ENCODE results near the gene NDUFB8.

Gene NDUFB8

DNA sequence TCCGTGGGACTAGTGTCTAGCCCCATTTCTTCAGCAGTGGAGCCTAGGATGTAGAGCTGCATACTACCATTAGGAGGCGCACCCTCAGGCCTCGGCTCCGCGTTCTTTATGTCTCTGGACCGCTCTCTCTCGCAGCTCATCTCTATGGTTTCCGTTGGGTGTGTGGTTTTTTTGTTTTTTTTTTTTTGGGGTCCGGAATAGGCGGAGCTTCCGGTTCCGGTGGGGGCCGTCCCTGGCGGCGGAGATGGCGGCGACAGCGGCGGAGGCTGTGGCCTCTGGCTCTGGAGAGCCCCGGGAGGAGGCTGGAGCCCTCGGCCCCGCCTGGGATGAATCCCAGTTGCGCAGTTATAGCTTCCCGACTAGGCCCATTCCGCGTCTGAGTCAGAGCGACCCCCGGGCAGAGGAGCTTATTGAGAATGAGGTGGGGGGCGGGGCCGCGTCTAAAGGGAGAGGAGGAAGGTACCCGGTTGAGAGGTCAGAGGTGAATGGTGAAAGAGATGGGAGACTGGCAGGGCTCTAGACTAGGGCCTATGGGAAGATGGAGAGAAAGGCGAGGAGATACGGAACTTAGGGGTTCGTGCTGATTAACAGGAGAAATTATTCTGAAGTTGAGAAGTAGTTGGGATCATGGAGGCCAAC is 6.2 kb upstream of the NDUFB8 start, which contains the start of gene HIF1AN:
TSS of gene HIF1AN (plus strand) at position 229 of the 639 bp plus-strand sequence. CDS start at position 245, 16 bp downstream.
- peak; percentile 97 for DNase-seq (ENCODE audit: low spot score)

DNA sequence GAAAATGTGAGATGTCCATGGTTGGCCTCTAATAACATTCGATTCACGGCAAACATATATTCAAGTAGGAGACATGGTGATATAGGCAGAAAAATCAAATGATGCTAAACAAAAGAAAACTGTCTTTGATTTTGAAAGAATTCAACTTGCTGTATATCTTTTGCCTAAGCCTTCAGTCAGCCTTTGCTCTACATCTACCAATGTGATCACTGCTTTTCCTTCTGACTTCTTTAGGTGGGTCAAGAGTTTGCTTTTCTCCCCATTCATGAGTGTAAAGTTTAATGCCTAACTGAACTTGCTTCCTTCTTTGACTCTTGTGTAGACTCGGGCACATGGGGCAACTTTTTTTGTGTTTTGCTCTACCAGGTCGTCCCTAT is 5.7 kb upstream of the NDUFB8 start:
- no peak for DNase-seq (ENCODE audit: low spot score)

GRCh38 chr10:100534726-100535125 is 5.1 kb upstream of the NDUFB8 start:
- DNase-seq (ENCODE audit: low spot score): no peak

DNA sequence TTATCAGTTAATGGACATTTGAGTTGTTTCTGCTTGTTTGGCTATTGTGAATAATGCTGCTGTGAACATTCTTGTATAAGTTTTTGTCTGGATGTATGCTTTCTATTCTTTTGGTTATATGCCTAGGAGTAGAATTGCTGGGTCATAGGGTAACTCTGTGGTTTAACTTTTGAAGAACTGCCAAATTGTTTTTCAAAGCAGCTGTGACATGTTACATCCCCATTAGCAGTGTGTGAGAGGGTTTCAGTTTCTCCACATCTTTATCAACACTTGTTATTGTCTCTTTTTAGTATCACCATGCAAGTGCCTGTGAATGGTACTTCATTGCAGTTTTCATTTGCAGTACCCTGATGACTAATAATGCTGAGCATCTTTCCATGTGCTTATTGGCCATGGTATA is 2.1 kb upstream of the NDUFB8 start:
- no peak for DNase-seq (ENCODE audit: low spot score)

DNA sequence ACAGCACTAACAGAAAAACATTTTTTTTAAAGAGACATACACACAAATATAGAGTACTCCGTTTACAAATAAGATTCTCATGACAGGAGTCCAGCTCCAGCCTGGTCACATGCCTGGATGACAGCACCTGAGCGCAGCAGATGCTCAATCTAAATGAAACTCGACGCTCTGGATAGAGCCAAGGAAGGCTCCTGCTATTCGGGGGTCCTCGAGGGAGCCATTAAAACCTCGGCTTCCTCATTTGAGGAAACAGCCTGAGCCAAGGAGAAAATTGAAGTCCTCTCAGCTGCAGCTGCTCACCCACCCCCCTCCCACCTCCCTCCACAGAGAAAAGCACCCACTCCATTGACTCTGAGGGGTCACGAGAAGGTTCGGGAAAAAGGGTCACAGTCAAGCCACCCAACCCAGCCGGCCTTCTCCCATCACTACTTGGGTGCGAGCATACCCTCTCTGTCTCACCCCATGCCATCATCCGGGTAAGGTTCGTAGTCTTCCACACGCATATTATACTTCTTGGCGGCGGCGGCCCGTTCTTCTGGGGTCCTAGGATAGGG is 673 bp downstream of the NDUFB8 start:
- peak; percentile 55 for DNase-seq (ENCODE audit: low spot score)

DNA sequence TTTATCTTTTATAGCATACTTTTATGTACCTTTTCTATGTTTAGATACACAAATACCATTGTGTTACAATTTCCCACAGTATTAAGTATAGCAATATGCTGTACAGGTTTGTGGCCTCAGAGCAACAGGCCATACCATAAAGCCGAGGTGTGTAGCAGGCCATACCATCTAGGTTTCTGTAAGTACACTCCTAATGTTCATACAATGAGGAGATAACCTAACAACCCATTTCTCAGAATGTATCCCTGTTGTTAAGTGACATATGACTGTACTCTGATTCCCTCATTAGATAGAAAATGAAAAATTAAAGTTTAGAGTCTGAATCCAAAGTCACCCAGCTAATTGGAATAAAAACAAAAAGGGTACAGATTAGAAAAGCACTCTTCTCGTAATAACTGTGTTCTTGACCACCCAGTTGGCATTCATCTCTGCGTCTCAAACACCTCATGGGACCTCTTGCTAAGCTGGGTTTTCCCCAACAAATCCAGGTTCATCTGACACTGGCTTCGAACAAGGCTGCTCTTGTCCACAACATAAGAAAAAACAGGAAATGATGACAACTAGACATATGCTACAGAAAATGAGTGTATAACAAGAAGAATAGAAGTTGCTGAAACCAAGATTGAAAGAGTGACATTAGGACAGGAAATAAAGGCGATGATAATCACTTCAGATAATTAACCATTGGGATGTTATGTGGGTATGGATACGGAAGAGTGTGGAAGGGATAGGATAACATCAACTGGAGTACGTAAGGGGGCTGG is 1.4 kb downstream of the NDUFB8 start:
- peak; percentile 34 for DNase-seq (ENCODE audit: low spot score)

DNA sequence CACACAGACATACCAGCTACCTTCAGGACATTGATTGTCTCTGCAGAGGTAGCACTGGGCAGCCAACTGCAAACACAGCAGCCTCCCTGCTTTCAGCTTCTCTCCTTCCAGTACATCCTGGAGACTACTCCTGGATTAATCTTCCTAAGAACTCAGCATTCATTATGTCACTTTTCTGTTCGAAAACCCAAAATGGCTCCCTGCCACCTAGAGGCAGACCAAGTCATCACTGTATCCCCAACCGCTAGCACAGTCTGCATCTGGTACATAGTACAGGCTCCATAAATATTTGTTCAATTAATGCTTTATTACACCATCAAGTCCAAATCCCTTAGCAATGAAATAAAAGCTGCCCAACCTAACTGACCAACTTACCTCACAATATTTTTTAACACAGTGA is 5.0 kb downstream of the NDUFB8 start:
- DNase-seq (ENCODE audit: low spot score): peak; percentile 25

- no peak for DNase-seq (ENCODE audit: low spot score)
These were observed 5.5 kb downstream of the NDUFB8 start for GRCh38 chr10:100524206-100524605.

DNA sequence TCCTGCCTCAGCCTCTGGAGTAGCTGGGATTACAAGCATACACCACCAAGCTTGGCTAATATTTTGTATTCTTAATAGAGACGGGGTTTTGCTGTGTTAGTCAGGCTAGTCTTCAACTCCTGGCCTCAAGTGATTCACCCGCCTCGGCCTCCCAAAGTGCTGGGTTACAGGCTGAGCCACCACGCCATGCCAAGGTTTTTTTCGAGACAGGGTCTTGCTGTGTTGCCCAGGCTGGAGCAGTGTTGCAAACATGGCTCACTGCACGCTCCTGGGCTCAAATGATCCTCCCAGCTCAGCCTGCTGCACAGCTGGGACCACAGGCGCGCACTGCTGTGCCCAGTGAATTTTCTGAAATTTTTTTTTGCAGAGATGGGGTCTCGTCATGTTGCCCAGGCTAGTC is 6.7 kb downstream of the NDUFB8 start:
- DNase-seq (ENCODE audit: low spot score): no peak

DNA sequence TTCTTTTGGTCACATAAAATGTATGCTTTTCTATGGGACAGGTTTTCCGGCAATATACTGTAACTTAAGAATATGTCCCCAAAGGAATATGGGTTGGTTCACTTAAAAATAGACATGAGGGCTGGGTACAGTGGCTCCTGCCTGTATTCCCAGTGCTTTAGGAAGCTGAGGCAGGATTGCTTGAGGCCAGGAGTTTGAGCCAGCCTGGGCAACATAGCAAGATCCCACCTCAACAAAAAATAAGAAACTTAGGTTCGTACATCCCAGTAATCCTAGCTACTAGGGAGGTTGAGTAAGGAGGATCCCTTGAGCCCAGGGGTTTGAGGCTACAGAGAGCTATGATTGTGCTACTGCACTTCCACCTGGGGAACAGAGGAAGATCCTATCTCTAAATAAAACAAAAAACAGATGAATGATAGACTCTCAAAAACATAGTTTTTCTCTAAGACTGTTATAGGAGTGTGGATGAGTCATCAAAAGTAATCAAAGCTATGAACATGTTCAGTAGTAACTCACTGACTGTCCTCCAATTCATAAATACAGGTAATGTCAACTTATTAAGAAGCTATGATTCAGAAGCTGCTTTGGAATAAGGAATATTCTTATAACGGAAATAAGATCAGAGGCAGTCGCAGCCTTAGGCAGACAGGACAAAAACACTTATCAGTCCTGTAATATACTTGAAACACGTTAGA is 7.4 kb downstream of the NDUFB8 start:
- DNase-seq (ENCODE audit: low spot score): no peak

- peak; percentile 30 for DNase-seq (ENCODE audit: low spot score)
These were observed 8.9 kb downstream of the NDUFB8 start for GRCh38 chr10:100520811-100521210.

- no peak for DNase-seq (ENCODE audit: low spot score)
These were observed 10.2 kb downstream of the NDUFB8 start, which contains the start of gene SEC31B for GRCh38 chr10:100519311-100520051. Gene SEC31B (minus strand): TSS chr10:100519861. CDS start chr10:100516952, 2,909 bp downstream.

DNA sequence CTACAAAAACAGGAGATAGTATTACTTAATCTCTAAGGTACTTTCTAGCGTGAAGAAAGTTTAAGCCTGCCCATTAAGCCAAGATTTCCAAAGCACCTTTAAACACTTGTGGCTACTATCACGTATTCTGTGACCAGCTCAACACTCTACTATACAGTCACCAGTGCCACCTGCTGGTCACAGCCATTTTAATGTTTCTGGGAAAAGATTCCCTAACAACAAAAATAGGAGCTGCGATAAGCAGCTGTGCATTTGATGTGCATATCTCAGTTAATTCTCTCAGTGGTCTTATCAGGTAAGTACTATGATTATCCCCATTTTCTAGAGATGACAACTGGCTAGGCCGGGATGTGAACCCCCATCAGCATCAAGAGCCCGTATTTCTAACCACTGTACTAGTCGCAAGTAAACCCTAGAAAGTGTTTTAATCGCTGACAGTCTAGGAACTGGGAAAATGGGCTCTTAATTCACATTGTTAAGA is 10.9 kb downstream of the NDUFB8 start:
- peak; percentile 70 for DNase-seq (ENCODE audit: low spot score)

- no peak for DNase-seq (ENCODE audit: low spot score)
These were observed 12.8 kb downstream of the NDUFB8 start for GRCh38 chr10:100516847-100517246.

DNA sequence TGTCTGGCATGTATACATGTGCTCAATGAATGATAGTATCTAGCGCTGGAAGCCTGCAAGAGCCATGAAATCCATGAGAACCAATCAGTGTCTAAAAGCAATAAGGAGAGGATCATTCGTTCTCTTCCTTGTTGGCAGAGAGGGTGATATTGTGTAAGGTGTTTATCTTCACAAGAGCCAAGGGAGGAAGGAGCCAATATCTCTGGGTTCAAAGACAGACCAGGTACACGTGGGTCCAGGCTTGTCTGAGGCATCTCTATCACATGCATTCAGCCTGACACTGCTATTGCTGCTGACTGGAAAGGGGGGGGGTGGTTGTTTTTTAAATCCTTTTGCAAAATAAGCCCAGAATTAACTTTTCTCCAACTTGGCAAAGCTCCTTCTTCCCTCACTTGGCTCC is 14.1 kb downstream of the NDUFB8 start:
- no peak for DNase-seq (ENCODE audit: low spot score)

GRCh38 chr10:100510533-100511308 is 18.9 kb downstream of the NDUFB8 start:
- DNase-seq (ENCODE audit: low spot score): no peak

GRCh38 chr10:100509241-100509840 is 20.3 kb downstream of the NDUFB8 start:
- no peak for DNase-seq (ENCODE audit: low spot score)

DNA sequence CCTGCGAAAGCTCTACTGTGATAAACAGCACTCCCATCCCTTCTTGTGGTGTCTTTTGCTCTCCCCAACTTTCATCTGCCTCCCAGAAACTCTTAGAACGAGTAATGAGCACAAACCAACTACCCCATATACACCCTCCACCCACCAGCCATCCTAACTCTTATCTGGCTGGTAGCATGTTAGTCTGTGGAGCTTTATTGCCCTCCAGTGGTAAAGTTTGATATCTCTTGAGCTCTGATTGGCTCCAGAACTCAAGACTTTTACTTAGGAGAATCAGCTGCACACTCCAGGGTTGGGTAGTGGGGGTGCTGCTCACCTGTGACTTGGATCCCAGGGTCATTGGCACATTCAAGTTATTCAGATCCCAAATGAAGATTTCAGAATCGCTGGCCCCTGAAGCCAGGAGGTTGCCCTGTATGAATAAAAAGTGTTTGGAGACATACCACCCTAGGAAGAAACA is 20.9 kb downstream of the NDUFB8 start:
- peak; percentile 58 for DNase-seq (ENCODE audit: low spot score)

DNA sequence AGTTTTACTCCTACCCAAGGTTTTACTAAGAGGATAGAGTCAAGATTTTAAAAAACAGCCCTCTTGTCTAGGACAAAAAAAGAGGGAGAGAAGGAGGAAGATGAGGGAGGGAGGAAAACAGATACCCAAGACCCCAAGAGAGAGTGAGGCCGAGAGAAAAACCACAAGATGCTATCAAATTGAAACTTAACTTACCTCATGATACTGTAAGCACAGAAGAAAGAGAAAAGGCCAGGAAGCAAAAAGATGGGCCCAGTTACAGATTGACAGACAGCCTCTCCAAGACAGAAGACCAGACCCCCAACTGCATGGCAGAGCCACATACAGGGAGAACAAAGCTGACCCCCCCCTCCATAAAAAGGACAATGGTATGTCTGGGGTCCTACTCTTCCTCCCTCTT is 21.4 kb downstream of the NDUFB8 start:
- no peak for DNase-seq (ENCODE audit: low spot score)

GRCh38 chr10:100507357-100507732 is 22.3 kb downstream of the NDUFB8 start:
- no peak for DNase-seq (ENCODE audit: low spot score)

Data from RKO (cell line).